Measurements from ENCODE around the gene NET1. TPM values are rescaled to one million over a fixed set of nuclear protein-coding genes. Genes with fewer than 3 reads are reported as not detected.

Gene NET1
- total and polyA plus RNA-seq, 11 donors = 5.6 to 29.5 (median 14.7) TPM

DNA sequence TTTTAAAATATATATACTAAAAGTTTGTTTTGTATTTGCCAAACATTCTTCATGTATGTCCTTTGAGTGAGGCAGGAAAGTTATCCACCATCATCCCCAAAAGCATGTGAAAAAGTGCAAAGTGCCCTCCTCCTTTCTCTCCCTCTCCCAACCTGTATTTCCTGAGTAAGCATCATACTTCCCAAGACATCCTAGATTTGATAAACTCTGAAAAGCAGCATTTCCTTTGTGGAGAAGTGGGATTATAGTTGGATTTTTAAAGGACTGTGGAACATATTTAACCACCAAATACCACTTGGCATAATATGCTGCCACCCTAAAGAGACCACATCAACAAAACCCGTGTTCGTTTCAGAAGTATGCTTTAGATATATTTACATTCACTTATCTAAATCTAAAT lies 36.9 kb downstream of the NET1 start:
- no peak for ATAC-seq
- WGBS, 4 donors = 54 to 58% (median 56%) methylated on average over 2 of the region's 2 CpGs
- no peaks in the 10 kb centered on the region for H3K9me3 ChIP-seq

DNA sequence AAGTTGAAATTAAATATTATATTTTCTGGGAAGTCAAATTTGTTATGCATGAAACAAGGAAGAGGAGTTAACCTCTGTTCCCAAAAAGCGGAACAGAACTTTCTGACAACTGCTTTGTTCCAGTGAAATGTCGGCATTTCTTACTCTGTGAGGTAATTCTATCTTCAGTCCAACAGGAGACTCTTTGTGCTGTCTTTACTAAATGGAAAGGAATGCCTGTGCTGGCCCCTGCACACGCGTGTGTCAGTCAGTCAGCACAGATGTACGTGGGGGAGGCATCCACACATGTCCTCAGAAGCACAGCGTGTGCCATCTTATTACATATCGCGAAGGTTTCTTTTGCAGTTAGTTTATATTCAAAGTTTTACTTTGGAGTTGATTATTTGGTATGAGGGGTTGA lies 37.5 kb downstream of the NET1 start:
- Histone ChIP-seq H3K27me3 (no peaks in the 10 kb centered on the region), H3K4me1 (peaks cover 0 to 39% (median 7%) of the 10 kb centered on the region in 12 donors), H3K27ac (peak overlapping the region in 8 of 12 donors; percentile 0 to 74 (median 52)), H3K4me3 (peak overlapping the region in 9 of 12 donors; percentile 45 to 65 (median 58)), H3K36me3 (peaks cover 2 to 34% (median 28%) of the 10 kb centered on the region in 9 donors), H3K9me3 (no peaks in the 10 kb centered on the region)
- 46 to 57% (median 52%) methylated on average over 8 of the region's 8 CpGs for WGBS, 4 donors
- intact Hi-C loops (cut with DNase I) = loop anchor here in 4 of 10 donors (5.0 to 10.0 kb wide), 4 partner anchors 95 to 425 kb away; partner anchors contain the start of gene TASOR2 (in 1 of the 4)
- no peak for TF ChIP-seq POLR2A (IDR thresholded peaks at IDR 0.05)
- TF ChIP-seq, protein P1, sequence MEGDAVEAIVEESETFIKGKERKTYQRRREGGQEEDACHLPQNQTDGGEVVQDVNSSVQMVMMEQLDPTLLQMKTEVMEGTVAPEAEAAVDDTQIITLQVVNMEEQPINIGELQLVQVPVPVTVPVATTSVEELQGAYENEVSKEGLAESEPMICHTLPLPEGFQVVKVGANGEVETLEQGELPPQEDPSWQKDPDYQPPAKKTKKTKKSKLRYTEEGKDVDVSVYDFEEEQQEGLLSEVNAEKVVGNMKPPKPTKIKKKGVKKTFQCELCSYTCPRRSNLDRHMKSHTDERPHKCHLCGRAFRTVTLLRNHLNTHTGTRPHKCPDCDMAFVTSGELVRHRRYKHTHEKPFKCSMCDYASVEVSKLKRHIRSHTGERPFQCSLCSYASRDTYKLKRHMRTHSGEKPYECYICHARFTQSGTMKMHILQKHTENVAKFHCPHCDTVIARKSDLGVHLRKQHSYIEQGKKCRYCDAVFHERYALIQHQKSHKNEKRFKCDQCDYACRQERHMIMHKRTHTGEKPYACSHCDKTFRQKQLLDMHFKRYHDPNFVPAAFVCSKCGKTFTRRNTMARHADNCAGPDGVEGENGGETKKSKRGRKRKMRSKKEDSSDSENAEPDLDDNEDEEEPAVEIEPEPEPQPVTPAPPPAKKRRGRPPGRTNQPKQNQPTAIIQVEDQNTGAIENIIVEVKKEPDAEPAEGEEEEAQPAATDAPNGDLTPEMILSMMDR (IDR thresholded peaks at IDR 0.05) = no peak
- peak in 3 of 4 donors; percentile 32 to 63 (median 60) for ATAC-seq
- DNase-seq = no peak

More for the DNA sequence above, 36.9 kb downstream of the NET1 start:
- Histone ChIP-seq H3K4me3 (peak overlapping the region in 11 of 12 donors; percentile 5 to 65 (median 55)), H3K27me3 (no peaks in the 10 kb centered on the region), H3K27ac (peak overlapping the region in 10 of 12 donors; percentile 0 to 74 (median 36)), H3K36me3 (peaks cover 0 to 28% (median 22%) of the 10 kb centered on the region in 9 donors), H3K4me1 (peaks cover 0 to 39% (median 7%) of the 10 kb centered on the region in 12 donors)
- DNase-seq = no peak
- TF ChIP-seq, protein P1 (IDR thresholded peaks at IDR 0.05) = no peak
- intact Hi-C loops (cut with DNase I) = loop anchor here in 4 of 10 donors (5.0 to 10.0 kb wide), 4 partner anchors 96 to 426 kb away; partner anchors contain the start of gene TASOR2 (in 1 of the 4)

DNA sequence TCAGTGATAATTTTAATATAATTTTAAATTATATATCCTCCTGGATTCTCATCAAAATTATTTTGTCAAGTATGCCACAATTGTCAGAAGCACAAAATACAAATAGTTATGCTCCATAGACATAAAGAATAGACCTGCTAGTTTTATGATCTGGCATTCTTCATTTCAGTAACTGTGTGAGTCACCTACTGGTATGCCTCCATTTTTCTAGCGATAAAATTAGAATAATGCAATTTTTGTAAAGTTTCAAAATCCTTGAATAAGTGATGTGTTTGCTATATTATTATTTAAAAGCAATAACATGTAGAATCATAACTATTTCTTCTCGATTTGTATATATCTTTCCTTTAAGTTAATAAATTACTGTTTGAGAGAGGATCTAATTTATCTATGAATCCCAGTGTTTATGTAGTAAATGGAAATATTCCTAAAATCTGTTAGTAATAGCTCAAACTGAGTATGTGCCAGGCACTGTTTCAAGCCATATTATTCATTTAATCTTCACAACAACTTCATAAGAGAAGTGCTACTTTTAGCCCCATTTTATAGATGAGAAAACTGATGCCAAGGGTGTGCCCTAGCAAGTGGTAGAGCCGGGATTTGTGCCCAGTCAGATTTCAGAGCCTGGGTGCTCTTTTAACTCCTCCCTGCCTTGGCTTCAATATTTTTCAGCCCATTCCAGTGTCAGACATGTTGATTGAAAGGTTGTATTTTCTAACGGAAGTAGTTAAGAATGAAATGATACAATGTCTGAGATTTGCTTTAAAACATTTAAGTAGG lies 38.4 kb downstream of the NET1 start:
- 82 to 88% (median 84%) methylated on average over 4 of the region's 4 CpGs for WGBS, 4 donors
- peak overlapping the region in 3 of 12 donors; percentile 0 to 65 (median 13) for H3K4me3 ChIP-seq
- DNase-seq (no peak), ATAC-seq (no peak)
- no peaks in the 10 kb centered on the region for H3K27me3 ChIP-seq
- TF ChIP-seq, protein P1 (IDR thresholded peaks at IDR 0.05) = no peak
- peaks cover 0 to 39% (median 7%) of the 10 kb centered on the region in 12 donors for H3K4me1 ChIP-seq
- peaks cover 2 to 43% (median 38%) of the 10 kb centered on the region in 9 donors for H3K36me3 ChIP-seq
- intact Hi-C loops (cut with DNase I) = no loop called here
- H3K27ac ChIP-seq = peak overlapping the region in 1 of 12 donors; percentile 56
- no peaks in the 10 kb centered on the region for H3K9me3 ChIP-seq

DNA sequence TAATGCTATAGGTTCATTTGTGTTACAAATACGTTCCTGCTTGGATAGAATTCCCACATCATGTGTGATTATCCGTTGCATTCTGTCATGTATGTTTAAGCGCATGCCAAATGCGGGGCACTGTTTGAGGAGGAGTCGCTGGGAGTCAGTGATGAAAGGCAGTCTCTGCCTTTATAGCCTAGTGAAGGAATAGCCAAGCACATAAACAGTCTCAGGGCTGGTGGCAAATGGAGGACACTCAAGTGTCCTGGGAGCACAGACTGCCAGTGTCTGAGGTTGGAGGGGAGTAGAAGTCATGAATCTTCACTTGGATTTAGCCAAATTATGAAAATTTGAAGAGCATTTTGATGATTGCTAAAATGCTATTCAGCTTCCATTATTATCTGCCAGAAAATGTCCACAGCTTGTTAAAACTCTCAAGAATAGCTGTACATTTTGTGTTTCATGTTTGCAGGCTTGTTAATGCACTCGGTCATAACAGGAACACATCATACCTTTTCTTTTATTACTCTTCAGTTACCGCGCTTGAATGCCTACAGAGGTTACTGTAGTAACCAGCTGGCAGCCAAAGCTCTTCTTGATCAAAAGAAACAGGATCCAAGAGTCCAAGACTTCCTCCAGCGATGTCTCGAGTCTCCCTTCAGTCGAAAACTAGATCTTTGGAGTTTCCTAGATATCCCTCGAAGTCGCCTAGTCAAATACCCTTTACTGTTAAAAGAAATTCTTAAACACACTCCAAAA lies 41.6 kb downstream of the NET1 start:
- TF ChIP-seq, protein P1 (IDR thresholded peaks at IDR 0.05) = no peak
- TF ChIP-seq POLR2A (IDR thresholded peaks at IDR 0.05) = no peak
- H3K9me3 ChIP-seq = no peaks in the 10 kb centered on the region
- H3K27ac ChIP-seq = peak overlapping the region in 1 of 12 donors; percentile 34
- intact Hi-C loops (cut with DNase I) = no loop called here
- 88 to 96% (median 93%) methylated on average over 13 of the region's 13 CpGs for WGBS, 4 donors
- H3K27me3 ChIP-seq = no peaks in the 10 kb centered on the region
- H3K4me1 ChIP-seq = peaks cover 0 to 15% (median 1%) of the 10 kb centered on the region in 12 donors
- no peak for ATAC-seq
- DNase-seq = no peak
- no peak overlapping the region for H3K4me3 ChIP-seq
- H3K36me3 ChIP-seq = peaks cover 2 to 75% (median 68%) of the 10 kb centered on the region in 9 donors

Data from heart left ventricle (tissue), 16 donors.